Activated CD4-positive, alpha-beta memory T cell treated with anti-CD3 and anti-CD28 coated beads, Interleukin-2, amount 10 ng/mL, durations not matched to agents 7 days and 5 days (primary cell): ENCODE measurements around the gene PPP2R1B. TPM values are rescaled to one million over a fixed set of nuclear protein-coding genes. Genes with fewer than 3 reads are reported as not detected.
"Not testable (repeated sequence)": the region's sequence is repeated elsewhere in the genome, so short reads cannot be mapped to it uniquely, and the experiment has no call there.

Source experiments
- CTCF ChIA-PET: fragments of 350-600 bp; sonication (Branson Sonifier 250); formaldehyde crosslinking; loops from one replicate; lab custom pipeline; 2021; ENCODE audit warnings: antibody characterized with exemption, inconsistent platforms; lab: Charles Lee
- POLR2A ChIA-PET: fragments of 350-600 bp; sonication (Branson Sonifier 250); formaldehyde crosslinking; loops from one replicate; lab custom pipeline; 2021; ENCODE audit warnings: antibody characterized with exemption; lab: Charles Lee
- DNase-seq: peaks from one replicate; pipeline ENCODE4 v3.0.0-alpha.2; 2020
- H3K27ac Mint-ChIP-seq: one replicate; pipeline ENCODE4 v1.8.0; 2021; ENCODE audit warnings: mild to moderate bottlenecking, mixed read lengths
- H3K27me3 Mint-ChIP-seq: one replicate; pipeline ENCODE4 v1.8.0; 2021; ENCODE audit warnings: mixed read lengths
- H3K36me3 Mint-ChIP-seq: one replicate; pipeline ENCODE4 v1.8.0; 2021; ENCODE audit warnings: low read depth, mixed read lengths
- H3K4me1 Mint-ChIP-seq: one replicate; pipeline ENCODE4 v1.8.0; 2021; ENCODE audit warnings: mixed read lengths
- H3K4me3 Mint-ChIP-seq: one replicate; pipeline ENCODE4 v1.8.0; 2021; ENCODE audit warnings: mild to moderate bottlenecking, mixed read lengths
- H3K9me3 Mint-ChIP-seq: one replicate; pipeline ENCODE4 v1.8.0; 2021; ENCODE audit warnings: mixed read lengths
- total RNA-seq, 2 experiments: library from RNA; stranded (reverse); gene quantifications; one replicate each; pipeline ENCODE4 v1.2.3, GENCODE V29; 2021

Gene PPP2R1B
- total RNA-seq, 2 experiments from 2014 or later = 51.3 to 55.7 TPM

DNA sequence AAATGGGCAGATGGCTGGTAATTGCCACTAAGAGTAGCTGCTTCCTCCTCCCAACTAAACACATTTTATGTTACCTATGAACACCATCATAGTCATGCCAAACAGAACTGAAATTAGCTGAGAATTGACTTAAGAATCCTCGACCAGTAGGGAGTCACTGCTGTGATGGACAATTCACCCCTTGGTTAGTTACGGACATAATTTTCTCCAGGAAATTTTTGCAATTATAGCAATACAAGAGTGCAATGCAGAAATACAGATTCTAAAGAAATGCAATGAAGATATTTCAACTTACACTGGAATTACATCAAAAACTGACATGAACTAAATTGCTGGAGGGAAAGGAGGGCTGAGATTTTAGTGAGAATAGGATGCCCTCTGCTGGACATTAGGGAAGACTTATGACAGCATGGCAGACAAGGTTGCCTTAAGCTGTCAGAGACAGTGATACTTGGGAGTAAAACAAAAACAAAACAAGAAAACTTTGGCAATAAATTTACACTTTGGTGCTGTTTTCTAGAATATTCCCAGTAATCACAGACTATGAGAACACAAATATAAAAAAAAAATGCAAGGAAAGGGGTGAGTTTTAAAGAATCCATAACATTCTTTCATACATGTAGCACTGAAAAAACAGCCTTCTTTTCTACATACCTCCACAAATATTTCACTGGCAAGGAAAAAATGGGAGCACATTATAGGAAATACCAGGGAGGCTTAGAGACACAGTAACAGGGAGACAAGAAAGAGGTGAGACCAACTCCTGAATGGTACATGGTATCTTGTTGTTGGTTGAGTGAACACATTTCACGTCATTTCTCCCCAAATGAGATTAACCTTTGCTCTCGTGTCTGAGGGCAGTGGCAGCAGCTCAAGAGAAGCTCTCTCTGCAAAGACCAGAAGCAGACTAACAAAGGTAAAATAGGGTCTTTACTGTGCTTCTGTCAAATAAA is 11.2 kb upstream of the PPP2R1B start:
- ChIA-PET POLR2A (interaction anchor here (0.9 to 2.2 kb wide), 3 partner anchors 11 to 175 kb away, joined by 3 to 9 read pairs (median 3); partner anchors contain the start of gene PPP2R1B), CTCF (interaction anchor here (0.7 to 5.8 kb wide), 29 partner anchors 9 to 225 kb away, joined by 3 to 68 read pairs (median 6); partner anchors contain the start of gene PPP2R1B)
- Mint-ChIP-seq H3K27ac (no peak overlapping the region), H3K9me3 (no peaks in the 10 kb centered on the region), H3K4me3 (no peak overlapping the region), H3K36me3 (no peaks in the 10 kb centered on the region), H3K4me1 (no peaks in the 10 kb centered on the region), H3K27me3 (no peaks in the 10 kb centered on the region)
- DNase-seq = peak; percentile 23

DNA sequence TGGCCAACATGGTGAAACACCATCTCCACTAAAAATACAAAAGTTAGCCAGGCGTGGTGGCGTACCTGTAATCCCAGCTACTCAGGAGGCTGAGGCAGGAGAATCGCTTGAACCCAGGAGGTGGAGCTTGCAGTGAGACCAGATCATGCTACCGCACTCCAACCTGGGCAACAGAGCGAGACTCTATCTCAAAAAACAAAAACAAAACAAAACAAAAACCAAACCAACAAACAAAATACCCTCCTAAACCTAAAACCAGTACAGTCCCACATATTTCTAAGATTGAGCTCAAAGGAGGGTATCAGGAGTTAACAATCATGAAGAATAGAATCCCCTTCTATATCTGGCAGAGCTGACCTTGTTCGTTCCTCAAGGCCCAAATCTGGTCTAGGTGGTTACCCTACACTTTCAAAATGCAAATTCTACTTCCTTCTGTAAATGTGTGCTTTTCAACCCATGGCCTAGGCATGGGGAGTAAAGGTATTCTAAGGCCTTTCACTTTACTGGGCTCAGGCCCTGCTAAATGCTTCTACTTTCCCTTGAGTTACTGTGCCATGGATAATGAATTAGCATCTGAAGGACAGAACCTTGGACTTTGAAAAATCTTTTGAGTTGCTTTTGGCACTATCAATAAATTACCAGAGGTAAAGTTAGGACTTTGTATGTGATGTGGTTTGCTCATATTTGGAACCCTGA is 10.4 kb upstream of the PPP2R1B start:
- no peaks in the 10 kb centered on the region for H3K36me3 Mint-ChIP-seq
- ChIA-PET CTCF (interaction anchor here (1.0 to 5.8 kb wide), 22 partner anchors 10 to 224 kb away, joined by 3 to 68 read pairs (median 8); partner anchors contain the start of gene PPP2R1B), POLR2A (interaction anchor here (1.3 to 2.2 kb wide), 2 partner anchors 10 to 174 kb away, joined by 3 to 9 read pairs; partner anchors contain the start of gene PPP2R1B)
- no peak overlapping the region for H3K27ac Mint-ChIP-seq
- H3K4me1 Mint-ChIP-seq = no peaks in the 10 kb centered on the region
- no peaks in the 10 kb centered on the region for H3K9me3 Mint-ChIP-seq
- no peak for DNase-seq
- H3K27me3 Mint-ChIP-seq = no peaks in the 10 kb centered on the region
- H3K4me3 Mint-ChIP-seq = no peak overlapping the region

DNA sequence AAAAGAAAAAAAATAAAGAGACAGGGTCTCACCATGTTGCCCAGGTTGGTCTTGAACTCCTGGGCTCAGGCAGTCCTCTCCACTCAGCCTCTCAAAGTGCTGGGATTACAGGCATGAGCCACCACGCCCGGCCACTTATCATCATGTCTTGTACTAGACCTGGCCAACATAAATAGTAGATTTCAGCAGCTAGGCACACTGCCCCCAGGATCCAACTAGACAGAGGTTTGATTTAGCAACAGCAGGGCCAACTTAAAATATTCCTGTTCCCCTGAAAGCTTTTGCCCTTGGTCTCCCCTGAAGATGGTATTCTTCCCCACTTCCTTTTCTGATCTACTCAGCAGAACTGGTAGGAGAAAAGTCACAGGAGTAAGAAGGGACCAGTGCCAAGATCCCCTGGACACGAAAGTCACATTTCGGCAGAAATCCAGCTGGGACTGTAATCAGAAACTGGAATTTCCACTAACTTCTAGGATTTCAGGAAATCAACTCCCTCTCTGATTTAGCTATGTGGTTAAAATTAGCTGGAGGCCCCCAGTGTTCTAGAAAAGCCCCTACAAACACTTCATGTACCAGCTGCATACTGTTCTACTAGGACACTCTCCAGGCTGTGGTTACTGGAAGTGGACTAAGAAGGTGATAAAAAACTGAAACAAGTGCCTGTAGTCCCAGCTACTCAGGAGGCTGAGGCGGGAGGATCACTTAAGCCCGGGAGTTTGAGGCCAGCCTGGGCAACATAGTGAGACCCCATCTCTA is 8.9 kb upstream of the PPP2R1B start:
- Mint-ChIP-seq H3K36me3 (no peaks in the 10 kb centered on the region), H3K27ac (no peak overlapping the region), H3K9me3 (no peaks in the 10 kb centered on the region), H3K4me3 (no peak overlapping the region), H3K27me3 (no peaks in the 10 kb centered on the region), H3K4me1 (no peaks in the 10 kb centered on the region)
- ChIA-PET POLR2A (interaction anchor here (2.2 kb wide), 1 partner anchor 9 kb away, joined by 9 read pairs; the partner anchor contains the start of gene PPP2R1B), CTCF (interaction anchor here (0.7 to 5.8 kb wide), 6 partner anchors 8 to 211 kb away, joined by 3 to 68 read pairs (median 18); partner anchors contain the start of genes ALG9 and PPP2R1B)
- no peak for DNase-seq

DNA sequence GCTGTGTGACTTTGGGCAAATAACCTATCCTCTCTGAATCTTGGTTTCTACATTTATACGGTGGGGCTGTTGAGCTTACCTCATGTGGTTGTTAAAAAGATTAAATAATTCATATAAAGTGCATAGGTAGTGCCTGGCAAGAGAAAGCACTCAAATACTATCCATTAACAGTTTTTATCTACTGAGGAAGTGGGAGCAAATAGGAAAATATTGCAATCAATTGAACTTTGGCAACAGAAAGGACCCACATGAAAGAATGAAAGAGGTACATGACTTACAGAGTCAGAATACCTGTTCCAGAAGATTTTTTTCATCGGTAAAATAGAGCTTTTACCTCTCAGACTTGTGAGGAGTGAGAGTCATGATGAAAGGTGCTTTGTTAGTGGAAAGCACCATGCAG is 6.3 kb upstream of the PPP2R1B start:
- no peaks in the 10 kb centered on the region for H3K27me3 Mint-ChIP-seq
- H3K27ac Mint-ChIP-seq = no peak overlapping the region
- H3K36me3 Mint-ChIP-seq = no peaks in the 10 kb centered on the region
- ChIA-PET POLR2A (no interaction called here), CTCF (interaction anchor here (0.7 to 1.2 kb wide), 2 partner anchors 11 to 181 kb away, joined by 3 read pairs; no protein-coding TSS in a partner anchor)
- H3K9me3 Mint-ChIP-seq = no peaks in the 10 kb centered on the region
- DNase-seq = no peak
- no peaks in the 10 kb centered on the region for H3K4me1 Mint-ChIP-seq
- no peak overlapping the region for H3K4me3 Mint-ChIP-seq

DNA sequence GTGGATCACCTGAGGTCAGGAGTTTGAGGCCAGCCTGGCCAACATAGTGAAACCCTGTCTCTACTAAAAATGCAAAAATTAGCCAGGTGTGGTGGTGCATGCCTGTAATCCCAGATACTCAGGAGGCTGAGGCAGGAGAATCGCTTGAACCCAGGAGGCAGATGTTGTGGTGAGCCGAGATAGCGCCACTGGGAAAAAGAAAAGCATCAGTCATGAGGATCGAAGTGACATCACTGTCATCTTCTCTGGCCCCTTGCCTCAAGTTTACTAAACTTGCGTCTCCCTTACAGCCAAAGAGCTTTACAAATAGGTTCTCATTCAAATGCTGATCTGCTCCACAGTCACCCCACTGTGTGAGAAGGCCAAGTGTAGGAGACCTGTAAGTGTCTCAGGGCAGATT is 5.0 kb upstream of the PPP2R1B start:
- CTCF ChIA-PET = interaction anchor here (1.0 kb wide), 1 partner anchor 9 kb away, joined by 3 read pairs; no protein-coding TSS in a partner anchor
- H3K4me3 Mint-ChIP-seq, POLR2A ChIA-PET, H3K27me3 Mint-ChIP-seq, H3K36me3 Mint-ChIP-seq, DNase-seq, H3K9me3 Mint-ChIP-seq, H3K4me1 Mint-ChIP-seq, H3K27ac Mint-ChIP-seq: not testable (repeated sequence)

DNA sequence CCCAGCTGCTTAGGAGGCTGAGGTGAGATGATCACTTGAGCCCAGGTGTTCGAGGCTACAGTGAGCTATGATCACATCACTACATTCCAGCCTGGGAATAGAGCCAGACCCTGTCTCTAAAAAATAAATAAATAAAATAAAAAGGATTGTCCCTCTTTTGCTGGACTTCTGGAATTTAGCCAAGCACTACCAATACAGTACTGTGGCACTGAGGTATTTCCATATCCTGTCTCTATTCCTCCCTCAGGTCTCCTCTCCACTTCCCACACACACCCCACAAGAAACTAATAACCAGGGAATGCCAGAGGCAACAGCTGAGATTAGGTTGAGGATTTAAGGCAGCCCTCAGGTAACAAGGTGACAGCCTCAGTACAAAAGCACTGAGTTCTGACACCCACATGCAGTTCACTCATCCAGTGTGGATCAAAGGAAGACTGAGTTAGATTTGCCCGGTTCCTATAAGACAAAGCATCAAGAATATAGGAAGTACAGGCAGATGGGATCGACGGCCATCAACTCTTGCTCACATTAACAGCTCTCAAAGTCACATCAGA is 4.5 kb upstream of the PPP2R1B start:
- POLR2A ChIA-PET = no interaction called here
- no peaks in the 10 kb centered on the region for H3K9me3 Mint-ChIP-seq

DNA sequence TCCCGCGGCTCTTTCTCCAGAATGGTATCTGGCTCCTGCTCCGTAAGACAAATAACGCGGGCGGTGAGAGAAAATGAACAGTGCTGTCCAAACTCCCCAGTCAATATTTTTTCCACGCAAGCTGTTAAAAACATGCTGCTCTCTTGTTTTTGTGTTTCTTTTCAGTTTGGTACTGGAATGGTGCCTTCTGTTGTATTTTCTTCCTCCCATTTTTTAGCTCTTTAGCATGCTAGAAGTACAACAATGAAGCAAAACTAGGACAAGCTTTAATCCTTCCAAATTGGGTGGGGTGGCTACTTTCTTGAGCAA is 599 bp upstream of the PPP2R1B start:
- Mint-ChIP-seq H3K9me3 (no peaks in the 10 kb centered on the region), H3K27ac (peak overlapping the region; percentile 96), H3K4me1 (peaks cover 37% of the 10 kb centered on the region), H3K36me3 (peaks cover 32% of the 10 kb centered on the region), H3K27me3 (no peaks in the 10 kb centered on the region), H3K4me3 (peak overlapping the region; percentile 100)
- DNase-seq = no peak
- CTCF ChIA-PET = interaction anchor here (0.5 to 6.6 kb wide), 8 partner anchors 11 to 514 kb away, joined by 3 to 48 read pairs (median 5); no protein-coding TSS in a partner anchor
- POLR2A ChIA-PET = interaction anchor here (0.6 to 4.8 kb wide), 18 partner anchors 9 to 321 kb away, joined by 3 to 31 read pairs (median 3); partner anchors contain the start of gene SIK2

More for the DNA sequence above, 4.5 kb upstream of the PPP2R1B start:
- H3K4me3 Mint-ChIP-seq = no peak overlapping the region
- no peak for DNase-seq
- peaks cover 10% of the 10 kb centered on the region for H3K4me1 Mint-ChIP-seq
- H3K27me3 Mint-ChIP-seq = no peaks in the 10 kb centered on the region
- no peak overlapping the region for H3K27ac Mint-ChIP-seq
- H3K36me3 Mint-ChIP-seq = no peaks in the 10 kb centered on the region
- CTCF ChIA-PET = no interaction called here

DNA sequence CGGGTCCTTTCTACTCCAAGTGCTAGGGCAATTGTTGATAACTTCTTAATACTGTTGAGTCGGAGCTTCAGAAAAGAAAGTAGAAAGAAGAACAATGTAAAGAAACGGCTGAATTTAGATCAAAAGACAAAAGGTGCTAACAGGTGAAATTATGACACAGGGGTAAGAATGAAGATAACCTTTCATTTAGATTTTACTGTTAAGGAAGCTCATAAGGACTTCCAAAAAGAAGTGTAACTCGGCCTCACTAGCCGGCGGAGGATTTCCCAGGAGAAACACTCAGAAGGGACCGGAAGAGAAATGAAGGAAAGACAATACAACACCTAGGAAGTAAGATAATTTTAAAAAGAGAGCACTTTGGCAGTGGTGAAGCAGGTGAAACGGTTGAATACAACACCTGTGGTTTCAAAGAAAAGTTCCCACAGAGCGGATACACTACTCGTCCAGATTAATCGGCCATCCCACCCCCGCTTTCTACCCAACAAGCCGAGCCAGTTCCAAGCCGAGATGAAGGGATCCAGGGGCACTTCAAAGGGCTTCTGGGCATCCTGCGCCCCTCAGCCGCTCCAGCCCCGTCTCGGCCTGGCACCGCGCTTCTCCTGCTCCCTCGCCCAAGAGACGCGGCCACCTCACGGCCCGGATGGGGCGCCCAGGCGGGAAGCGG is 737 bp downstream of the PPP2R1B start:
- POLR2A ChIA-PET = interaction anchor here (0.6 to 4.8 kb wide), 14 partner anchors 11 to 169 kb away, joined by 3 to 31 read pairs (median 3); partner anchors contain the start of genes ALG9 and SIK2
- H3K9me3 Mint-ChIP-seq = no peaks in the 10 kb centered on the region

DNA sequence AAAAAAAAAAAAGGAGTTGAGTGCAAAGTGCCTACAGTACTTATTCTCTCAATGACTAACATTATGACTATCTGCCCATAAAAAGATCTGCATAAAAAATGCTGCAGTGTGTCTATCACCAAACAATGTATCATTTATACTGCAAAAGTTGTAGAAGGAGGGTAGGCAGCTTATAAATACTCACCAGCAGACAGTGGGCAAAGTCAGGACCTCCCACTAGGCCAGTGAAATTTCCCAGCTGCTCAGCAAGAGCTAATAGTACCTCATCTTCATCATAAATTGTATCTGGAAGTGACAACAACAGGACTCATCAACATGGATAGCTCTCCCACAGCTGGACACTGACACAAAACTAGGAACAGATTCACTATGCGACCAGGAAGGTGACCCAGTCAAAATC is 1.6 kb downstream of the PPP2R1B start:
- DNase-seq = no peak
- Mint-ChIP-seq H3K27ac (no peak overlapping the region), H3K9me3 (no peaks in the 10 kb centered on the region), H3K36me3 (peaks cover 52% of the 10 kb centered on the region), H3K4me1 (peaks cover 37% of the 10 kb centered on the region), H3K27me3 (no peaks in the 10 kb centered on the region), H3K4me3 (peak overlapping the region; percentile 100)
- POLR2A ChIA-PET = interaction anchor here (0.8 to 4.8 kb wide), 7 partner anchors 10 to 163 kb away, joined by 3 to 31 read pairs (median 3); partner anchors contain the start of gene ALG9
- CTCF ChIA-PET = interaction anchor here (0.9 to 6.6 kb wide), 4 partner anchors 13 to 160 kb away, joined by 4 to 48 read pairs (median 5); no protein-coding TSS in a partner anchor

More for the DNA sequence above, 737 bp downstream of the PPP2R1B start:
- H3K4me3 Mint-ChIP-seq = peak overlapping the region; percentile 100
- H3K27me3 Mint-ChIP-seq = no peaks in the 10 kb centered on the region
- peak overlapping the region; percentile 96 for H3K27ac Mint-ChIP-seq
- DNase-seq = no peak
- H3K4me1 Mint-ChIP-seq = peaks cover 37% of the 10 kb centered on the region
- H3K36me3 Mint-ChIP-seq = peaks cover 44% of the 10 kb centered on the region
- CTCF ChIA-PET = interaction anchor here (0.9 to 6.6 kb wide), 5 partner anchors 12 to 515 kb away, joined by 3 to 48 read pairs (median 5); no protein-coding TSS in a partner anchor

DNA sequence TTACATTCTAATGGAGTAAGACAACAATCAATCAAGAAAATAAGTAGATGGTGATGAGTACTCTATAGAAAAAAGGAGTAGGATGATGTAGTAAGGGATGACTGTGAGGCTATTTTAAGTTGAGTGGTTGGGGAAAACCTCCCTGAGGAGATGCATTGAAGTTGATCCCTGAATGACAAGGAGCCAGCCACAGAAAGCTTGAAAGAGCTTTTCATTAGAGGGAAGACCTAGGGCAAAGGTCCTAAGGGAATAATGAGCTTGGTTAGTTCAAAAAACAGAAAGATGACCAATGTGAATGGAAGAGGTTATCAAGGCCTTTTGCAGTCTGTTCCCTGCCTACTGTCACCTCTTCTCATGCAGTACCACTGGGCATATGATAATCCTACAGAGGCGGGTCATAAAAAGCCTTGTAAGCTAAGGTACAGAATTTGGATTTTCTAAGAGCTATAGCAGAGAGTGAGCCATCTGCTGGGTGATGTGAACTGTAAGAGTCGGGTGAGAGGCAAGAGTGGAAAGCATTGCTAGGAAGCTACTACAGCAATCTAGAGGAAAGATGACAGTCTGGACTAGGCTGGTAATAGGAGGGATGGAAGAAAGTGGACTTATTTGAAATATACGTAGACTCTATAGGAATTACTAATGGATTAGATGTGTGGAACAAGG is 3.1 kb downstream of the PPP2R1B start:
- H3K9me3 Mint-ChIP-seq = no peaks in the 10 kb centered on the region
- CTCF ChIA-PET = interaction anchor here (1.7 to 2.6 kb wide), 2 partner anchors 14 to 159 kb away, joined by 9 read pairs; no protein-coding TSS in a partner anchor
- peak overlapping the region; percentile 1 for H3K27ac Mint-ChIP-seq
- H3K4me1 Mint-ChIP-seq = peaks cover 37% of the 10 kb centered on the region
- no peaks in the 10 kb centered on the region for H3K27me3 Mint-ChIP-seq
- H3K4me3 Mint-ChIP-seq = no peak overlapping the region
- H3K36me3 Mint-ChIP-seq = peaks cover 64% of the 10 kb centered on the region
- POLR2A ChIA-PET = interaction anchor here (0.6 to 4.8 kb wide), 2 partner anchors 8 to 34 kb away, joined by 3 to 31 read pairs; no protein-coding TSS in a partner anchor
- no peak for DNase-seq
